Mucosa of gallbladder (tissue), 1 donor: ENCODE data around the gene TMEM184C. TPM values are rescaled to one million over a fixed set of nuclear protein-coding genes. Genes with fewer than 3 reads are reported as not detected.

Experiments used
- DNase-seq: peaks from one replicate; pipeline ENCODE4 v3.0.0-alpha.2; 2020; ENCODE audit warnings: low spot score
- total RNA-seq: library from RNA; stranded (reverse); gene quantifications from one replicate; pipeline ENCODE4 v1.2.1, GENCODE V29; 2021
- donor health status: DM: no; HTN: no; CAD: no.

Gene TMEM184C
- total RNA-seq, 1 donor from 2014 or later = 45.5 TPM

GRCh38 chr4:147599769-147600168 is 17.4 kb upstream of the TMEM184C start:
- no peak for DNase-seq

GRCh38 chr4:147605499-147605898 is 11.7 kb upstream of the TMEM184C start:
- DNase-seq = no peak

DNA sequence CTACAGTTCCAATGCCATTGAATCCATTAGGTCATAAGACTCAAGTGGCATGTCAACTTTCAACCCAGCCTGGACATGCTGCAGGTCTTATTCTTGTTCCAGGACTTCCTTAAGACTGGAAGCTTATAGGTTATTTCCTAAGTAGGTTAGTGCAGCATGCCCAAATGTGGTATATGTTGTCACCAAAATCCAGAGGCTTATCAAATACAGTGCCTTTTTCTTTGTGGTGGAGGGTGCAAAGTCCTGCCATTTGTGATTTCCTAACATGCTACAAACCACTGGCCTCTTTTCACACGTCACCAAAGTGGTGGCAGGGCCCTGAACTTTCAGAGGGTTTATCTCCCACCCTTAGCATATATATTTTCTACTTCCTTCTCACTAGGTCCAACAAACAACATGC is 9.7 kb upstream of the TMEM184C start:
- DNase-seq = no peak

DNA sequence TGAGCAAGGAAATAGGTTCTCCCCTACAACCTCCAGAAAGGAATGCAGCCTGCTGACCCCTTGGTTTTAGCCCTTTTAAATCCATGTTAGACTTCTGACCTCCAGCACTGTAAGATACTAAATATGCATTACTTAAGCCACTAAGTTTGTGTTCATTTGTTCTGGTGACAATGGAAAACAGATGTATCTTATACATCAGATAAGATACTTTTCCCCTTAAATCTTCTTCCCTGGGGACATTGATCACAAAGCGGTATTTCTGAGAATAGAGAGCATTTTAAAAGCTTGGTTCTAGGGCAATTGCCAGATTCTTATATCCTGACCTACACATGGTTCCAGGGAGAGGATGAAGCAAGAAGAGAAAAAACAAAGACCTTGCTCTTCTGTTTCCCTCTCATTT is 6.5 kb upstream of the TMEM184C start:
- no peak for DNase-seq

DNA sequence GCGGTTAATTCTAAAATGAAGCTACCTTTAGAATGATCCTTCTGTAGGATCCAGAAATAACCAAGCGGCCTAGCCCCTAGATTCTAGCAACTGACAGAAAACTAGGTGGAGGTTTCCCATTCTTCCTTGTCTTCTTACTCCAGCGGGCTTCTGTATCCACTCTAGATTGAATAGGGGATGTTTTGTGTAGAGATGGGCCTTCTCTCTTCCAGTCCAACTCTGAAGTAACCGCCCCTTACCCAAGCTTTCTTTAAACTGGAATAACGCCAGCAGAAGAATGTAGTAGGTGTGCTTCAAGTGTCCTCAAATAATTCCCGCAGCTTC is 386 bp upstream of the TMEM184C start:
- no peak for DNase-seq

- no peak for DNase-seq
Observed at GRCh38 chr4:147617841-147618691, 869 bp downstream of the TMEM184C start.

GRCh38 chr4:147620315-147620714 is 3.1 kb downstream of the TMEM184C start:
- no peak for DNase-seq

- DNase-seq = no peak
Observed at GRCh38 chr4:147625733-147626132, 8.5 kb downstream of the TMEM184C start.

DNA sequence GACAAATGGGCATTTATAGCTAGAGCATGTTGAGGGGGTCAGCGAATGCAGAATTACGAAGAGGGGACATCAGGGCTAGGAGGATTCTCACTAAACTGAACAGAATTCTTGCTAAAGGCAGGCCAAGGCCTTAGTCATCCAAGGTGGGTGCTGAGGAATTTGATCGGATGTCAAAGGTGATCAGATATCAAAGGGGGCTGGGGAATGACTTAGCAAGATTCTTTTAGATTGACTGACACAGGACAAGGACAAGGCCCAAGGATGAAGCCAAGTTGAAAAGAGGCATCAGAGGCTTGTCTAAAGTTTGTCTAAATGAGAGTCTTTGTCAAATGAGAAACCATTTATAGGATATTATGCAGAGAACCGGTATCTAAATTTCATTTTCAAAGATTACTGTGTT is 9.7 kb downstream of the TMEM184C start:
- DNase-seq = no peak

DNA sequence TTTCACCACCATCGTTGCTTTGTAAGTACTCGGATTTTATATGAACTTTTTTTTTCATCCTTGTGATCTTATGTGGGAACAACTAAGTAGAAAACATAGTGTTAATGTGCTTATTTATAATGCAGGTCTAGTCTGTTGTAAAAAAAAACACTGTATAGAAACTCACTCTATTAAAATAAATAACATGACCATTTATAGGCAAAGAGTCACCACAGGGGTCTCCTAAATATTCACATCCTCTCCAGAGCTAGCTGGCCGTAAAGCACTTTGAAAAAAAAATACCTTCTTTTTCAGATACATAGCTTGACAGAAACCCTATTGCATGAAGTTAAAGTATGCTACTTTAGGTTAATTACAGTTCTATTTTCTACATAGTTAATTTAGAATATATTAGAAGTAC is 11.2 kb downstream of the TMEM184C start:
- DNase-seq = no peak

GRCh38 chr4:147629783-147630730 is 12.9 kb downstream of the TMEM184C start:
- DNase-seq = no peak

GRCh38 chr4:147633113-147633512 is 15.9 kb downstream of the TMEM184C start:
- DNase-seq = no peak

DNA sequence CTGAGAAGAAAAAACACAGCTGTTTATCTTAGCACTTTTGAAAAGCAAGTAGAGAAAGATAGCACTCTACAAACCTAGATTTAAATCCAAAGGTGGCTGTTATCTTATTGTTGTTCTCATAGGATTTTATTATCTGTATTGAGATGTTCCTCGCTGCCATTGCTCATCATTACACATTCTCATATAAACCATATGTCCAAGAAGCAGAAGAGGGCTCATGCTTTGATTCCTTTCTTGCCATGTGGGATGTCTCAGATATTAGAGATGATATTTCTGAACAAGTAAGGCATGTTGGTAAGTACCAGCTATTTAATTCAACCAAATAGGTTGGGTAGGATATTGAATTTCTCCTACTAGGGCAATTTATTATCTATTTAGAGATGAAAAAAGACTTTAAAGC is 16.4 kb downstream of the TMEM184C start:
- no peak for DNase-seq

GRCh38 chr4:147635348-147635747 is 18.2 kb downstream of the TMEM184C start:
- no peak for DNase-seq

DNA sequence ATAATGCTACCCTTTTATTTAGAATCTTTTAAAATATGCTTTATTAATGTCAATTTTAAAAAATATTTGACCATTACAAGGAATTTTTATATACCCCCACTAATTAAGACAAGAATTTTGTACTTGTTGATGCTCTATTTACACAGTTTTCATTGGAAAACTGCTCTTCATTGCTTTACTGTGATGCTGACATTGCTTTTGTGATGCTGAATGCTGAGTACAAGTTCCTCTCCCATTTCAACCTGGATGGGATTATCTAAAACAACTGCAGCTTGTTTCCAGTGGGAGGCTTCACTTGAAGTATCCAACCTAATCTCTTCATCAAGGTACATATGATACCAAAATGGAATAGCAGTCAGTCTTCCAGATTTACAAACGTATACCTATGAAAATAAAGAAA is 21.2 kb downstream of the TMEM184C start:
- no peak for DNase-seq

DNA sequence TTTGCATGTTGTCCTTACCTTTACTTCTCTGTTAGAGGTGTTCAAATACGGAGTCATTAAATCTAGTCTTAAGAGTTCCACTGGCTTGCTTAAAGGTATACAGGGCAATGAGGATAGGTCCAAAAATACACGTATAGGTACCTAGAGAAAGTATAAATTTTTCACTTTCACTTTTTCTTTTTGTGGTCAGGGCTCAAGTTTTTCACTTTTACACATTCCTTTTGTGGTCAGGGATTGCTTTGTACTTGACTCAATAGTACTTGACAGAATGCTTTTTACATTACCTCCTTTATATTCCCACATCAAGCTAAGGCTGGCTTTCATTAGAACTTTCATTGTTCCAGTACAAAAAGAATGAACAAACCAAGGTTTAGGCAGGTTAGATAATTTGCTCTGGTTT is 21.7 kb downstream of the TMEM184C start:
- DNase-seq = no peak

- DNase-seq = no peak
Observed at GRCh38 chr4:147639388-147639787, 22.2 kb downstream of the TMEM184C start.

DNA sequence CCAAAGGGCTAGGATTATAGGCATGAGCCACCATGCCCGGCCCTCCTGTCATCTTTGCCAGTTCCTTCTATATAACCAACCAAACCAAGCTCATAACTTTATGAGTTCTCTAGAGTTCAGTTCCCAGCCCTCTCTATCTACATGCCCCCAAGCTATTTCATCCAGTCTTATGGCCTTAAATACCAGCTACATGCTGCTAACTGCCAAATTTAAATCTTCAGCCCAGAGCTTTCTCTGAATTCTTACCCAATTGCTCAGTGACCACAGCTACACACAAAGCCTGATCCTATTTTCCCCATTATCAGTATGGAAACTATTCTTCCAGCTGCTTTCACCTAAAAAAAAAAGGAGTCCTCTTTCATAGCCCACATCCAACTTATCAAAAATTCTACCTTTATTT is 23.1 kb downstream of the TMEM184C start:
- DNase-seq = no peak

GRCh38 chr4:147643616-147644015 is 26.4 kb downstream of the TMEM184C start:
- DNase-seq = no peak

- no peak for DNase-seq
Observed at GRCh38 chr4:147644471-147644870, 27.3 kb downstream of the TMEM184C start.

GRCh38 chr4:147645099-147645498 is 27.9 kb downstream of the TMEM184C start:
- no peak for DNase-seq

GRCh38 chr4:147648656-147649055 is 31.5 kb downstream of the TMEM184C start:
- DNase-seq = no peak

DNA sequence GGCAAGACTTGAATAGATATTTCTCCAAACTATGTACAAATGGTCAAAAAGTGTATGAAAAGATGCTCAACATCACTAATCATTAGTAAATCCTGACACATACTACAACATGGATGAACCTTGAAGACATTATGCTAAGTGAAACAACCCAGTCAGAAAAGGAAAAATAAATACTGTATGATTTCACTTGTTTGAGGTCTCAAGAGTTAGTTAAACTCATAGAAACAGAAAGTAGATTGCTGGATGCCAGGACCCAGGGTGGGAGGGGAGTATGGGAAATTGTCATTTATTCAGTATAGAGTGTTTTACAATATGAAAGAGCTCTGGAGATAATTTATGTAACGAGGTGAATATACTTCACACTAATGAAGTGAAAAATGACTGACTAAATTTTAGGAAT is 34.4 kb downstream of the TMEM184C start:
- DNase-seq = no peak
